NT2/D1 (cell line): ENCODE measurements around the gene PLTP.
"Not testable (repeated sequence)": the region's sequence is repeated elsewhere in the genome, so short reads cannot be mapped to it uniquely, and the experiment has no call there.

Experiments
- YY1 ChIP-seq: IDR thresholded peaks from 2 replicates; pipeline ENCODE4 v1.6.1; 2011; ENCODE audit not compliant: insufficient read length, insufficient read depth
- ZNF274 ChIP-seq: IDR thresholded peaks from 2 replicates; pipeline ENCODE4 v1.6.1; 2011; ENCODE audit warnings: mild to moderate bottlenecking, low read depth, low read length

GRCh38 chr20:45874104-45874481, 37.9 kb downstream of the PLTP start:
- not testable (repeated sequence) for TF ChIP-seq ZNF274, YY1
